Fibroblast of lung (primary cell): ENCODE measurements around the gene ARHGEF39. TPM values are rescaled to one million over a fixed set of nuclear protein-coding genes. Genes with fewer than 3 reads are reported as not detected.

ENCODE experiments used
- DNase-seq, 2 donors: peaks; one replicate each; pipeline versions ENCODE4 v3.0.0 to v3.0.0-alpha.2; 2010; ENCODE audit warnings: low read depth in 2 of 2
- H2AFZ ChIP-seq: 2 replicates; pipeline ENCODE4 v1.5.1; 2012; ENCODE audit warnings: low read length, control low read depth, inconsistent platforms
- H3K27ac ChIP-seq: 2 replicates; pipeline ENCODE4 v1.5.1; 2011; ENCODE audit warnings: low read length, control low read depth; ENCODE audit not compliant: insufficient read depth
- H3K27me3 ChIP-seq: 2 replicates; pipeline ENCODE4 v1.5.1; 2011; ENCODE audit warnings: mild to moderate bottlenecking, low read length; ENCODE audit not compliant: control insufficient read depth, insufficient read depth
- H3K36me3 ChIP-seq: 2 replicates; pipeline ENCODE4 v1.5.1; 2011; ENCODE audit warnings: low read length; ENCODE audit not compliant: control insufficient read depth, insufficient read depth
- H3K4me1 ChIP-seq: 2 replicates; pipeline ENCODE4 v1.5.1; 2011; ENCODE audit warnings: low read length; ENCODE audit not compliant: control insufficient read depth, insufficient read depth; ENCODE audit errors: extremely low read depth
- H3K4me2 ChIP-seq: 2 replicates; pipeline ENCODE4 v1.5.1; 2011; ENCODE audit warnings: low read length, control low read depth; ENCODE audit not compliant: insufficient read depth; ENCODE audit errors: extremely low read depth
- H3K4me3 ChIP-seq, 4 experiments: fragments of 200-600 bp in 1 of 4; sonication (generic) in 1 of 4; replicated peaks in 1 of 4; 2 replicates each; pipeline ENCODE4 v1.5.1; 2011 to 2016; ENCODE audit warnings: low read length in 4 of 4, low read depth in 3 of 4, mild to moderate bottlenecking in 3 of 4, control low read depth in 2 of 4, inconsistent platforms in 1 of 4, mixed read lengths in 1 of 4; ENCODE audit not compliant: insufficient read depth in 1 of 4; ENCODE audit errors: control extremely low read depth in 1 of 4
- H3K79me2 ChIP-seq: 2 replicates; pipeline ENCODE4 v1.5.1; 2012; ENCODE audit warnings: mild to moderate bottlenecking, low read length, inconsistent platforms; ENCODE audit not compliant: control insufficient read depth, insufficient read depth
- H3K9ac ChIP-seq: 2 replicates; pipeline ENCODE4 v1.5.1; 2011; ENCODE audit warnings: mild to moderate bottlenecking, low read length, control low read depth; ENCODE audit not compliant: insufficient read depth
- H3K9me3 ChIP-seq: 2 replicates; pipeline ENCODE4 v1.5.1; 2012; ENCODE audit warnings: low read depth, low read length; ENCODE audit not compliant: control insufficient read depth, insufficient read depth
- H4K20me1 ChIP-seq: 2 replicates; pipeline ENCODE4 v1.5.1; 2011; ENCODE audit warnings: low read length; ENCODE audit not compliant: control insufficient read depth, insufficient read depth; ENCODE audit errors: extremely low read depth
- CTCF ChIP-seq, 2 donors: IDR thresholded peaks in 1 of 2; conservative IDR thresholded peaks in 1 of 2; 1 replicate in 1 of 2; 2 replicates in 1 of 2; pipeline ENCODE4 v1.5.1; 2011 to 2012; ENCODE audit warnings: low read length in 2 of 2, control low read depth in 1 of 2, inconsistent platforms in 1 of 2, low read depth in 1 of 2, mild to moderate bottlenecking in 1 of 2
- EZH2 ChIP-seq: IDR thresholded peaks from 2 replicates; pipeline ENCODE4 v1.5.1; 2012; ENCODE audit warnings: low read length, control low read depth, mild to moderate bottlenecking; ENCODE audit errors: missing control alignments
- polyA plus RNA-seq, 2 donors: library from polyadenylated mRNA; depleted of rRNA in 1 of 2; stranded (reverse) in 1 of 2; unstranded in 1 of 2; fragments of >200 nt; gene quantifications; 2 replicates each; pipeline ENCODE4 v1.2.1, GENCODE V29; 2011 to 2012; ENCODE audit warnings: missing spikeins in 1 of 2
- total RNA-seq: library from RNA; depleted of rRNA; stranded (reverse); fragments of >200 nt; gene quantifications from 2 replicates; pipeline ENCODE4 v1.2.1, GENCODE V29; 2014

ARHGEF39 gene
- total and polyA plus RNA-seq, 2 donors (not counting 1 experiment from before 2014, with no cell fraction given): 0.66 to 0.77 TPM

GRCh38 chr9:35690294-35690613, 25.3 kb upstream of the ARHGEF39 start:
- Histone ChIP-seq H3K36me3 (peaks cover 14% of the 10 kb centered on the region), H3K4me1 (peaks cover 20% of the 10 kb centered on the region), H3K4me3 (peak overlapping the region; percentile 57 to 99 (median 66)), H3K4me2 (peak overlapping the region; percentile 49), H3K27ac (peak overlapping the region; percentile 84), H3K9ac (peak overlapping the region; percentile 73), H3K27me3 (no peaks in the 10 kb centered on the region), H3K9me3 (no peaks in the 10 kb centered on the region), H4K20me1 (peaks cover 2% of the 10 kb centered on the region), H3K79me2 (peaks cover 43% of the 10 kb centered on the region), H2AFZ (no peak overlapping the region)
- DNase-seq: peak in 1 of 2 donors; percentile 41
- no peak for TF ChIP-seq CTCF (conservative IDR thresholded peaks at IDR 0.05 in 1 of 2, IDR thresholded peaks at IDR 0.05 in 1 of 2; ENCODE audit: low read depth in 1 of 2, low read length in 2 of 2)
- TF ChIP-seq EZH2: no peak

GRCh38 chr9:35689542-35690293, 24.7 kb upstream of the ARHGEF39 start, which contains the start of gene TPM2:
TPM2 (minus strand) TSS chr9:35689925; CDS start chr9:35689817, 108 bp downstream.
- peak within 1 kb of the TSS; percentile 99 for H3K4me2 ChIP-seq
- H3K27me3 ChIP-seq: no peaks in the 10 kb centered on the region
- H3K9ac ChIP-seq: peak within 1 kb of the TSS; percentile 73
- peaks cover 25% of the 10 kb centered on the region for H3K4me1 ChIP-seq
- H3K4me3 ChIP-seq: peak within 1 kb of the TSS; percentile 57 to 99 (median 67)
- DNase-seq: peak; percentile 86 to 90
- H3K36me3 ChIP-seq: peaks cover 19% of the 10 kb centered on the region
- peak within 1 kb of the TSS; percentile 84 for H3K27ac ChIP-seq
- H3K79me2 ChIP-seq: peaks cover 48% of the 10 kb centered on the region
- TF ChIP-seq EZH2 (no peak), CTCF (conservative IDR thresholded peaks at IDR 0.05 in 1 of 2, IDR thresholded peaks at IDR 0.05 in 1 of 2; ENCODE audit: low read depth in 1 of 2, low read length in 2 of 2) (no peak)
- no peak within 1 kb of the TSS for H2AFZ ChIP-seq
- peaks cover 2% of the 10 kb centered on the region for H4K20me1 ChIP-seq
- no peaks in the 10 kb centered on the region for H3K9me3 ChIP-seq

- H4K20me1 ChIP-seq: peaks cover 2% of the 10 kb centered on the region
- peaks cover 25% of the 10 kb centered on the region for H3K36me3 ChIP-seq
- H3K27ac ChIP-seq: peak overlapping the region; percentile 84
- TF ChIP-seq EZH2 (no peak), CTCF (conservative IDR thresholded peaks at IDR 0.05 in 1 of 2, IDR thresholded peaks at IDR 0.05 in 1 of 2; ENCODE audit: low read depth in 1 of 2, low read length in 2 of 2) (no peak)
- H3K9me3 ChIP-seq: no peaks in the 10 kb centered on the region
- no peak overlapping the region for H2AFZ ChIP-seq
- peaks cover 52% of the 10 kb centered on the region for H3K79me2 ChIP-seq
- no peaks in the 10 kb centered on the region for H3K27me3 ChIP-seq
- peak; percentile 79 to 86 for DNase-seq
- peak overlapping the region; percentile 73 for H3K9ac ChIP-seq
- H3K4me1 ChIP-seq: peaks cover 29% of the 10 kb centered on the region
- H3K4me2 ChIP-seq: peak overlapping the region; percentile 99
- H3K4me3 ChIP-seq: peak overlapping the region; percentile 57 to 99 (median 67)
These were observed 23.9 kb upstream of the ARHGEF39 start for GRCh38 chr9:35688558-35689541.
